ENCODE measurements around the gene SIRT3.

The SIRT3 gene

GRCh38 chr11:235997-236773 is at the start of gene SIRT3:
TSS of gene SIRT3 (minus strand) at chr11:236342. CDS start at chr11:236328, 14 bp downstream.
- peak; percentile 81 for DNase-seq

GRCh38 chr11:285894-286220 is 49.7 kb upstream of the SIRT3 start:
- no peak for DNase-seq

- no peak for DNase-seq
These were observed 49.1 kb upstream of the SIRT3 start for GRCh38 chr11:285021-285893.

GRCh38 chr11:284105-285020 is 48.2 kb upstream of the SIRT3 start:
- no peak for DNase-seq

- DNase-seq = no peak
These were observed 47.4 kb upstream of the SIRT3 start for GRCh38 chr11:283405-284104.

- no peak for DNase-seq
These were observed 46.7 kb upstream of the SIRT3 start for GRCh38 chr11:282630-283360.

- DNase-seq = no peak
These were observed 46.0 kb upstream of the SIRT3 start for GRCh38 chr11:282171-282570.

GRCh38 chr11:281486-282161 is 45.5 kb upstream of the SIRT3 start:
- DNase-seq = no peak

GRCh38 chr11:280706-281485 is 44.8 kb upstream of the SIRT3 start:
- DNase-seq = no peak

- peak; percentile 7 for DNase-seq
These were observed 44.0 kb upstream of the SIRT3 start for GRCh38 chr11:279966-280705.

- no peak for DNase-seq
These were observed 43.2 kb upstream of the SIRT3 start for GRCh38 chr11:279040-279965.

- DNase-seq = no peak
These were observed 42.1 kb upstream of the SIRT3 start, which contains the start of gene NLRP6 for GRCh38 chr11:278001-278951. TSS of gene NLRP6 (plus strand) at chr11:278407. CDS start at chr11:278570, 163 bp downstream.

GRCh38 chr11:276219-276618 is 40.1 kb upstream of the SIRT3 start:
- DNase-seq = no peak

- DNase-seq = no peak
These were observed 36.7 kb upstream of the SIRT3 start for GRCh38 chr11:272931-273198.

GRCh38 chr11:272195-272930 is 36.2 kb upstream of the SIRT3 start:
- DNase-seq = no peak

- no peak for DNase-seq
These were observed 35.2 kb upstream of the SIRT3 start for GRCh38 chr11:271319-271715.
